HFF-Myc (cell line): ENCODE measurements around the gene IL6ST.

ENCODE experiments used
- DNase-seq: peaks from one replicate; pipeline ENCODE4 v3.0.0-alpha.2; 2011; ENCODE audit warnings: low read depth; ENCODE audit errors: extremely low read depth
- H3K4me3 ChIP-seq: replicated peaks from 2 replicates; pipeline ENCODE4 v1.5.1; 2011; ENCODE audit warnings: low read depth, mild to moderate bottlenecking, control low read depth, low read length
- CTCF ChIP-seq: IDR thresholded peaks from 2 replicates; pipeline ENCODE4 v1.5.1; 2012; ENCODE audit warnings: mild to moderate bottlenecking, low read depth, low read length, control low read depth; ENCODE audit errors: missing control alignments

IL6ST gene

GRCh38 chr5:55903121-55903701, 91.6 kb downstream of the IL6ST start:
- no peak overlapping the region for H3K4me3 ChIP-seq
- no peak for DNase-seq
- no peak for TF ChIP-seq CTCF

GRCh38 chr5:55902696-55903095, 92.1 kb downstream of the IL6ST start:
- no peak overlapping the region for H3K4me3 ChIP-seq
- DNase-seq, result no peak
- no peak for TF ChIP-seq CTCF

GRCh38 chr5:55900776-55901175, 94.0 kb downstream of the IL6ST start:
- no peak for TF ChIP-seq CTCF
- DNase-seq, result no peak
- H3K4me3 ChIP-seq, result no peak overlapping the region

- H3K4me3 ChIP-seq, result no peak overlapping the region
- no peak for TF ChIP-seq CTCF
- no peak for DNase-seq
Measured at GRCh38 chr5:55900068-55900467, 94.7 kb downstream of the IL6ST start.

- no peak overlapping the region for H3K4me3 ChIP-seq
- TF ChIP-seq CTCF, result no peak
- DNase-seq, result no peak
Measured at GRCh38 chr5:55899344-55899743, 95.4 kb downstream of the IL6ST start.

GRCh38 chr5:55897905-55898304, 96.9 kb downstream of the IL6ST start:
- TF ChIP-seq CTCF, result no peak
- DNase-seq, result peak; percentile 92
- H3K4me3 ChIP-seq, result no peak overlapping the region

GRCh38 chr5:55897206-55897894, 97.4 kb downstream of the IL6ST start:
- no peak for DNase-seq
- TF ChIP-seq CTCF, result no peak
- no peak overlapping the region for H3K4me3 ChIP-seq
